22Rv1 (cell line): ENCODE measurements around the gene ASB13.
A peak's percentile ranks its signal among the peaks of the same experiment; 100 is the strongest.

Source experiments
- H3K27ac ChIP-seq: fragments of 450-650 bp; 2 replicates; pipeline ENCODE4 v1.5.1; 2017
- ZFX ChIP-seq: fragments of 450-650 bp; IDR thresholded peaks from 2 replicates; pipeline ENCODE4 v1.6.1; 2017; ENCODE audit warnings: antibody characterized with exemption, borderline replicate concordance
- TF ChIP-seq, protein P1 (sequence below): fragments of 450-650 bp; IDR thresholded peaks from 2 replicates; pipeline ENCODE4 v1.5.1; 2017; ENCODE audit warnings: mild to moderate bottlenecking

Gene ASB13

DNA sequence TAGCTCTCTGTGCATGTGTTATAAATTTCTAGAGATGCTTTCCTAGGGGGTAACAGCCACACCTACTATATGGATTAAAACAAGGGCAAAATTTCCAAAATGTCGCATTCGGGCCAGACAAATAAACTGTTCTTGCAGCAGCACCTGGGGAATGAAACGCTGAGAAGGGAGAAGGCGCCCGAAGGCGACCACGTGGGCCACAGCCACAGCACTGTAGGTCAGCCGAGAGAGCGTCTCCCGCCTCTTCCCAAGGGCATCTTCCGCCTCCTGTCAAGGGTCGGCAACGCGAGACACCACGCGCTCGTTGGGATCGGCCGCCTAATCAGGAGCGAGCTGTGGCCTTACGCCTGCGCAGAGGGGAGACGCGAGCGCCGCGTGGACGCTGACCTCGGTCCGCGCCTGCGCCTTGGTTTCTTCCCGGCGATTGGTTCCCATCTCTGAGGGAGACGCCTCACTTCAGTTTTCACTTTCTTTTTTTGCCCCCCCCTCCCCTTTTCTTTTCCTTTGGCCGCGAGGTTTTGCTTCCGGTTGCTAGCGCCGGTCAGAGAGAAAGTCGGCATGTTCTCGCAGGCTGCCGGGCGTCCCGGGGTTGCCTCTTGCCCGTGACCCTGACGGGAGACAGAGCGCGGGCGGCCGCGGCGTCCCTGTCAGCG, 18.0 kb upstream of the ASB13 start, which contains the start of gene TASOR2:
TASOR2 (plus strand) TSS at position 521 of the 653 bp plus-strand sequence. CDS start 35,805 bp downstream, outside the sequence.
- peak within 1 kb of the TSS; percentile 91 for H3K27ac ChIP-seq
- no peak for TF ChIP-seq ZFX
- TF ChIP-seq, protein P1, sequence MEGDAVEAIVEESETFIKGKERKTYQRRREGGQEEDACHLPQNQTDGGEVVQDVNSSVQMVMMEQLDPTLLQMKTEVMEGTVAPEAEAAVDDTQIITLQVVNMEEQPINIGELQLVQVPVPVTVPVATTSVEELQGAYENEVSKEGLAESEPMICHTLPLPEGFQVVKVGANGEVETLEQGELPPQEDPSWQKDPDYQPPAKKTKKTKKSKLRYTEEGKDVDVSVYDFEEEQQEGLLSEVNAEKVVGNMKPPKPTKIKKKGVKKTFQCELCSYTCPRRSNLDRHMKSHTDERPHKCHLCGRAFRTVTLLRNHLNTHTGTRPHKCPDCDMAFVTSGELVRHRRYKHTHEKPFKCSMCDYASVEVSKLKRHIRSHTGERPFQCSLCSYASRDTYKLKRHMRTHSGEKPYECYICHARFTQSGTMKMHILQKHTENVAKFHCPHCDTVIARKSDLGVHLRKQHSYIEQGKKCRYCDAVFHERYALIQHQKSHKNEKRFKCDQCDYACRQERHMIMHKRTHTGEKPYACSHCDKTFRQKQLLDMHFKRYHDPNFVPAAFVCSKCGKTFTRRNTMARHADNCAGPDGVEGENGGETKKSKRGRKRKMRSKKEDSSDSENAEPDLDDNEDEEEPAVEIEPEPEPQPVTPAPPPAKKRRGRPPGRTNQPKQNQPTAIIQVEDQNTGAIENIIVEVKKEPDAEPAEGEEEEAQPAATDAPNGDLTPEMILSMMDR, result no peak

DNA sequence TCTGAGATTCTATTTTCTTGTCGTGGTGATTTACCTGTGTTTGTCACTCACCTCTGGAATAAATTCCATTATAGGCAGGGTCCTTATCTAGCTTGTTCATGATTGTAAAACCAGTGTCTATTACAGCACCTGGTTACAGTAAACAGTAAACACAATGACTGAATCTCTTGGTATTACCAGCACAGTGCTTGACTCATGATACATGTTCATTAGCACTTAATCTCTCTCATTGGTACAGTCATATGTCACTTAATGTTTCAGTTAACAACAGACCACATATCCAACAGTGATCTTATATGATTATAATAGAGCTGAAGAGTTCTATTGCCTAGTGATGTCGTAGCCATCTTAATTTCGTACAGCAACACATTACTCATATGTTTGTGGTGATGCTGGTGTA, 16.7 kb upstream of the ASB13 start:
- TF ChIP-seq, protein P1, result no peak
- TF ChIP-seq ZFX, result no peak
- no peak overlapping the region for H3K27ac ChIP-seq

DNA sequence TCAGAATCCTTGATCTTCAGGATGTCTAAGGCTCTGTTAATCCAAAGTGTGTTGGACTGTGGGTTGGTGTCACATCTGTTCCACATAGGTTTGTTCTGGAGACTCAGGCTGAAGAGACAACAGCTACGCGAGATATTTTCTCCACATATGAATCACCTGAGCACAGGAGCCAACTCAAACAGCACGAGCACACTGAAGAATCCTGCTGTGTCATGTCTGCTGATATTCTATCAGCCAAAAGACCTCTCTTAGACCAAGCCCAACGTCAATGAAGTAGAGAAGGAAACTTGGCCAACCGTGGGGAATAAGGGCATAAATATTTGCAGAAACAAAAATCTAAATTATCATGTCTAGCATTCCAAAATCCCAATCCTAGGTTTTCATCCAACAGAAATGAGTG, 15.5 kb upstream of the ASB13 start:
- H3K27ac ChIP-seq, result no peak overlapping the region
- TF ChIP-seq, protein P1, result no peak
- no peak for TF ChIP-seq ZFX

DNA sequence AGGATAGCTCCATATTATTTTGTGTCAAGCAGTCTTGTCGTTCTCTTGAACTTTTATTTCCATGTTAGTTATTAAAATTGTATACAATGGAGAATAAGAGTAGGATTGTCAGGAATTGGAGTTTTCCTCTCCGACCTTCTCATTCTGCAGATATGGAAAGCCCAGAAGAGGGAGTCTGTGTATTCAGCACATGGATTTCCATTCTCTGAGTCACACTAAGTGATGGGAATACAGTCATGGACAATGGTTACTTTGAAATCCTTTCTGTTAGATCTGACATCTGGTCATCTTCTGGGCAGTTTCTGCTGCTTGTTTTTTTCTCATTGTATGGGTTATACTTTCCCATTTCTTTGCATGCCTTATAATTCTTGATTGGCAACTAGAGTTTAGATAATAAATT, 13.2 kb upstream of the ASB13 start:
- TF ChIP-seq, protein P1, result no peak
- TF ChIP-seq ZFX, result no peak
- H3K27ac ChIP-seq, result no peak overlapping the region

DNA sequence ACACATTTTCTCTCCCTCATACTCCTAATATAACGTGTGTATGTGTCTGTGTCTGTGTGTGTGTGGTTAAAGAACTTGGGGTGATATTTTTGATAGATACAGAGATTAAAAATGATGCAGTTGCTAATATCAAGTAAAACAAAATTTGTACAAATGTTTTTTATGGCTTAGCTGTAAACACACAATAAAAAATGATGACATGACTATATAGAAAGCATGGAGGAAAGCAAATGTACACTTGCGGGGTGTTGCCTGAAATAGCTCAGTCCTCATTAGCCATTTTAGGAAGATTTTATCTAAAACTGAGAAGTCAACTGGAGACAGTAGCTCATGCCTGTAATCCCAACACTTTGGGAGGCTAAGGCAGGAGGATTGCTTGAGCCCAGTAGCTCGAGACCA, 12.6 kb upstream of the ASB13 start:
- TF ChIP-seq ZFX, result no peak
- TF ChIP-seq, protein P1, result no peak
- no peak overlapping the region for H3K27ac ChIP-seq

DNA sequence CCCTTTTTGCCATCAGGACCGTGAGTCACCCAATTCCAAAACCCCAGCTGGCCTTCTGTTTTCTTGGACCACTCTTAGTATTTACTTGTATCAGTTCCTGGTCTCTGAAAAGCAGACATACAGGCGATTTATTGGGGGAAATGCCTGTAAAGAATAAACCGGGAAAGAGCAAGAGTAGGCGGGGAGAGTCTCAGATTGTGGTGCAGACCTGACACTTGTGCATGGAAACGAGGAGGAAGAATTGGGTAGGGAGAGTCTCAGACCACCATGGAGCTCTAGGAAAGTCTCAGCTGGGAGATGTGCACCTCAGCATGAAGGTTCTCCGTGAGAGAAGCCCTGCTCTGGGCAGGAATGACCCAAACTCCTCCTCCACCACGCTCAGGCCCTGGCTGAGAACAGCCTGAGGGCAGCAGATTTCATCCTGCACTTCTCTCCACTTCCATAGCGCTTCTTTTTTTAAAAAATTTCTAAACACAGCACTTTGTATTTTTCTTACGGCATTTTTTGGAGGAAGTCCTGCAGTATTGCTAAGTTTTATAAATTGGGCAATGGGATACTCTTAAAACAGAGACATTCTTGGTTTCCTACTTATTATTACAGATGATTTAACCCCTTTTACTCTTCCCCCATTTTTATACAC, 12.1 kb upstream of the ASB13 start:
- TF ChIP-seq ZFX, result no peak
- TF ChIP-seq, protein P1, result no peak
- H3K27ac ChIP-seq, result no peak overlapping the region

DNA sequence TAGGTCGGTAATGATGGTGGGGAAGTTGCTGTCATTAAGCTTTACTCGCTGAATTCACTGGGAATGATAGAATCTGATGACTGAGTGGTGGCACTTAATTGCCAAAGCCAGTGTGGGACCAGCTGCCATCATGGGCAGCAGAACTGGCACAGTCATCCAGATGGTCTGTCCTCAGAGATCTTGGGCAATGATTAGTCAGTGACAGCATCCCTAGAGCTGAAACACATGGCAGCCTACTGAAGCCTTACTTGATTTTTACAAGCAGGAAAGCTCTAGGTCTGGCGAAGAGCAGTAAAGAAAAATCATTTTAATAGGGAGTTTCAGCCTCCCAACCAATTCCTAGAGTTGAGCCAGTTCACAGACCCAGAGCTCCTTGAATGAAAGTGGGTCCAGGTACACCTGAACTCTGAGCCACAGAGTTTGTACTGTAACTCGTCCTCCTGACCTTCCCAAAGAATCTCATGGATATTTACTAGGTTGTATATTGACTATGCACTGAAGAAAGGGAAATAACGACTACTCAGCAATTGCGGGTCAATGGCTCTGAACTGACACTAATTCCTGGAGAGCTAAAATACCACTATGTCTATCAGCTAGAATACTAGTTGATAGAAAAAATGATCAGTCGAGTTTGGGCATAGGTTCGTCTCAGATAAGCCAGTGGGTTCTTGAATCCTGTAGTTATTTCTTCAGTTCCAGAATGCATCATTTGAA, 4.4 kb upstream of the ASB13 start:
- no peak overlapping the region for H3K27ac ChIP-seq
- TF ChIP-seq, protein P1, result no peak
- no peak for TF ChIP-seq ZFX
